SK-N-SH treated with all-trans-retinoic acid at 6 μM for 48 hours (cell line): Measurements from ENCODE around the gene STK26.

Source experiments
- ATAC-seq: fragments of 200-7000 bp; cut with Tn5 transposase; 3 replicates; pipeline ENCODE4 v1.9.1; 2020; ENCODE audit warnings: mild to moderate bottlenecking, moderate library complexity
- ARNTL ChIP-seq: fragments of 450-650 bp; formaldehyde crosslinking; IDR thresholded peaks from 2 replicates; pipeline ENCODE4 v1.5.0; 2020; ENCODE audit warnings: low read depth, mild to moderate bottlenecking, moderate library complexity, borderline replicate concordance
- BACH2 ChIP-seq: fragments of 250-450 bp; sonication (Bioruptor Pico); IDR thresholded peaks from 2 replicates; pipeline ENCODE4 v1.9.0; 2021; ENCODE audit warnings: mild to moderate bottlenecking, borderline replicate concordance
- CSDC2 ChIP-seq: fragments of 250-450 bp; sonication (Bioruptor Pico); IDR thresholded peaks from 2 replicates; pipeline ENCODE4 v1.5.0; 2020; ENCODE audit warnings: mild to moderate bottlenecking, moderate library complexity
- GLIS3 ChIP-seq: fragments of 250-450 bp; sonication (Bioruptor Pico); IDR thresholded peaks from 2 replicates; pipeline ENCODE4 v1.5.0; 2020; ENCODE audit warnings: mild to moderate bottlenecking, moderate library complexity
- ISL1 ChIP-seq: fragments of 250-450 bp; sonication (Bioruptor Pico); IDR thresholded peaks from 2 replicates; pipeline ENCODE4 v2.1.2; 2022; ENCODE audit warnings: mild to moderate bottlenecking, moderate library complexity
- OSR1 ChIP-seq: fragments of 250-450 bp; sonication (Bioruptor Pico); IDR thresholded peaks from 2 replicates; pipeline ENCODE4 v1.8.0; 2022; ENCODE audit warnings: moderate library complexity, mild to moderate bottlenecking, inconsistent platforms
- PPARA ChIP-seq: fragments of 250-450 bp; sonication (Bioruptor Pico); IDR thresholded peaks from 2 replicates; pipeline ENCODE4 v1.5.0; 2020; ENCODE audit warnings: mild to moderate bottlenecking, borderline replicate concordance
- RARB ChIP-seq: fragments of 250-450 bp; sonication (Bioruptor Pico); IDR thresholded peaks from 2 replicates; pipeline ENCODE4 v1.8.0; 2021; ENCODE audit warnings: mild to moderate bottlenecking, moderate library complexity
- TCF4 ChIP-seq: fragments of 250-450 bp; sonication (Bioruptor Pico); IDR thresholded peaks from 2 replicates; pipeline ENCODE4 v1.8.0; 2021; ENCODE audit warnings: mild to moderate bottlenecking, moderate library complexity, borderline replicate concordance
- TOX ChIP-seq: fragments of 250-450 bp; sonication (Bioruptor Pico); IDR thresholded peaks from 2 replicates; pipeline ENCODE4 v1.8.0; 2021; ENCODE audit warnings: mild to moderate bottlenecking, moderate library complexity, borderline replicate concordance
- ZC3H10 ChIP-seq: fragments of 250-450 bp; sonication (Bioruptor Pico); IDR thresholded peaks from 2 replicates; pipeline ENCODE4 v1.5.1; 2021; ENCODE audit warnings: mild to moderate bottlenecking, moderate library complexity
- ZFP30 ChIP-seq: fragments of 450-650 bp; formaldehyde crosslinking; IDR thresholded peaks from 2 replicates; pipeline ENCODE4 v1.5.0; 2022; ENCODE audit warnings: mild to moderate bottlenecking, moderate library complexity
- ZNF565 ChIP-seq: fragments of 450-650 bp; formaldehyde crosslinking; conservative IDR thresholded peaks from 2 replicates; pipeline ENCODE4 v1.5.0; 2020; ENCODE audit warnings: low read depth, mild to moderate bottlenecking, moderate library complexity
- ZNF70 ChIP-seq: fragments of 450-650 bp; formaldehyde crosslinking; IDR thresholded peaks from 2 replicates; pipeline ENCODE4 v1.5.0; 2020; ENCODE audit warnings: mild to moderate bottlenecking, moderate library complexity
- ZNF8 ChIP-seq: fragments of 450-650 bp; formaldehyde crosslinking; IDR thresholded peaks from 2 replicates; pipeline ENCODE4 v1.5.0; 2020; ENCODE audit warnings: mild to moderate bottlenecking, moderate library complexity
- TF ChIP-seq, protein P1 (sequence below): fragments of 250-450 bp; sonication (Bioruptor Pico); IDR thresholded peaks from 2 replicates; pipeline ENCODE4 v1.8.0; 2021; ENCODE audit warnings: low read depth, mild to moderate bottlenecking, moderate library complexity, borderline replicate concordance
- TF ChIP-seq, protein P2 (sequence below): fragments of 250-450 bp; sonication (Bioruptor Pico); IDR thresholded peaks from 2 replicates; pipeline ENCODE4 v1.8.0; 2020; ENCODE audit warnings: mild to moderate bottlenecking, moderate library complexity, borderline replicate concordance
- TF ChIP-seq, protein P3 (sequence below): fragments of 250-450 bp; sonication (Bioruptor Pico); IDR thresholded peaks from 2 replicates; pipeline ENCODE4 v1.5.0; 2020; ENCODE audit warnings: mild to moderate bottlenecking, moderate library complexity
- TF ChIP-seq, protein P4 (sequence below): fragments of 250-450 bp; sonication (Bioruptor Pico); IDR thresholded peaks from 2 replicates; pipeline ENCODE4 v1.5.1; 2020; ENCODE audit warnings: low read depth, mild to moderate bottlenecking, moderate library complexity
- TF ChIP-seq, protein P5 (sequence below): fragments of 250-450 bp; sonication (Bioruptor Pico); IDR thresholded peaks from 2 replicates; pipeline ENCODE4 v1.5.1; 2021; ENCODE audit warnings: mild to moderate bottlenecking, moderate library complexity

STK26 gene

DNA sequence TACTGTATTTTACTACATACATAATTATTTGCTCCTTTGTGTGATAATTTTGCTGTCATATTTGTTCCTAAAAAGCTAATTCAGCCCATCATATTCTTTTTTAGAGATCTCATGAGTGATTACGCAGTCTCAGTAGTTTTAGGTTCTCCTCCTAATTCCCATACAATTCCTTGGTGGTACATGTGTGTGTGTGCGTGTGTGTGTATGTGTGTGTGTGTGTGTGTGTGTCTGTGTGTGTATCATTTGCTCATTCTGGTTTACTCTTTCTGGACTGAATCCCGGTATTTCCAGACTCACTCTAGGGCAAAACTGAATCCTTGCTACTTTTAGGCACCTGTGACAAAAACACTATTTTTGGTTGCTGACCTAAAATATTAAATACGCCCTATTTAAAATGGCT is 34.9 kb downstream of the STK26 start (continued):
- TF ChIP-seq, protein P1, sequence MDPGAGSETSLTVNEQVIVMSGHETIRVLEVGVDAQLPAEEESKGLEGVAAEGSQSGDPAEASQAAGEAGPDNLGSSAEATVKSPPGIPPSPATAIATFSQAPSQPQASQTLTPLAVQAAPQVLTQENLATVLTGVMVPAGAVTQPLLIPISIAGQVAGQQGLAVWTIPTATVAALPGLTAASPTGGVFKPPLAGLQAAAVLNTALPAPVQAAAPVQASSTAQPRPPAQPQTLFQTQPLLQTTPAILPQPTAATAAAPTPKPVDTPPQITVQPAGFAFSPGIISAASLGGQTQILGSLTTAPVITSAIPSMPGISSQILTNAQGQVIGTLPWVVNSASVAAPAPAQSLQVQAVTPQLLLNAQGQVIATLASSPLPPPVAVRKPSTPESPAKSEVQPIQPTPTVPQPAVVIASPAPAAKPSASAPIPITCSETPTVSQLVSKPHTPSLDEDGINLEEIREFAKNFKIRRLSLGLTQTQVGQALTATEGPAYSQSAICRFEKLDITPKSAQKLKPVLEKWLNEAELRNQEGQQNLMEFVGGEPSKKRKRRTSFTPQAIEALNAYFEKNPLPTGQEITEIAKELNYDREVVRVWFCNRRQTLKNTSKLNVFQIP (CRISPR knock-in tag), result no peak
- TF ChIP-seq TCF4 (CRISPR knock-in tag), result no peak

DNA sequence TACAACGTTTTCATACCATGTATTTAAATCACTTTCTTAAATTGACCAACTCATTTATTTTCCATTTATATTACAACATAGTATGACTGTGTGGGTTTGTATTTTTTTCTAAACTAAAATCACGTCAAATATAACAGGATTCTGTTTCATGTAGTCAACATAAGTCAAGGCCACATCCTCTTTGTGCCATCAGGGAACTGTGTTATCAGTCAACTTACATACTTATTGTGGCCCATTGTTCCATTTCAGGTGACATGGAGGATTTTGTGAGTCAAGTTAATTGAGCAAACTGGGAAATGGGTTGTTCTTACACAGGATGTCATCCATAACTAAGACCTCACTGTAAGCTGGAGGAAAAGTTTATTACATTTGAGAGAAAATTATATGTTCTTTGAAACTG is 35.9 kb downstream of the STK26 start:
- TF ChIP-seq, protein P2, sequence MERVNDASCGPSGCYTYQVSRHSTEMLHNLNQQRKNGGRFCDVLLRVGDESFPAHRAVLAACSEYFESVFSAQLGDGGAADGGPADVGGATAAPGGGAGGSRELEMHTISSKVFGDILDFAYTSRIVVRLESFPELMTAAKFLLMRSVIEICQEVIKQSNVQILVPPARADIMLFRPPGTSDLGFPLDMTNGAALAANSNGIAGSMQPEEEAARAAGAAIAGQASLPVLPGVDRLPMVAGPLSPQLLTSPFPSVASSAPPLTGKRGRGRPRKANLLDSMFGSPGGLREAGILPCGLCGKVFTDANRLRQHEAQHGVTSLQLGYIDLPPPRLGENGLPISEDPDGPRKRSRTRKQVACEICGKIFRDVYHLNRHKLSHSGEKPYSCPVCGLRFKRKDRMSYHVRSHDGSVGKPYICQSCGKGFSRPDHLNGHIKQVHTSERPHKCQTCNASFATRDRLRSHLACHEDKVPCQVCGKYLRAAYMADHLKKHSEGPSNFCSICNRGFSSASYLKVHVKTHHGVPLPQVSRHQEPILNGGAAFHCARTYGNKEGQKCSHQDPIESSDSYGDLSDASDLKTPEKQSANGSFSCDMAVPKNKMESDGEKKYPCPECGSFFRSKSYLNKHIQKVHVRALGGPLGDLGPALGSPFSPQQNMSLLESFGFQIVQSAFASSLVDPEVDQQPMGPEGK, result no peak
- no peak for TF ChIP-seq TOX (CRISPR knock-in tag)
- no peak for TF ChIP-seq ZC3H10 (CRISPR knock-in tag)
- ATAC-seq, result no peak

DNA sequence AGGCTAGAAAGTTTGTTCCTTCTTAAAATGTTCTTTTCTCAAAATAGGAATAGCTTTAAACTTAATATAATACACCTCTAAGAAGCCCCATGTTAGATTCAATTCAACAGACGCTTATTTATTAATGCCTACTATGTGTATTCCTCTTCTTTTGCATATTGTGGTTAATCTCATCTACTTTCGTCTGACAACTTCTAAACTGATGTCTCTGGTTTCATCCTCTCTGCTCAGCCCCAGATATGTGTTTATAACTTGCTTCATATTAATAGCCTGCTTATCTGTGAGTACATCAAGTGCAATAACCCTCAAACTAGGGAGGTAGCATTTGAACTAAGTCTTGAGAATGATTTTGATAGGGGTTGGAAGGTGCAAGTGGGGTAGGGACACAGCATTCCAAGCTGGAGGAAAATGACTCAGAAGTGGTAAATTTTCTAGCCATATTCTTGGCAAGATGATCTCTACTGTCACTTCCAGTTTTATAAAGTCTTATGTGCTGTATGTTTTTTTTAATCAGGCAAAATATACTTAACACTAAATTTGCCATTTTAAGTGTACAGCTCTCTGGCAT is 37.0 kb downstream of the STK26 start:
- TF ChIP-seq, protein P1 (CRISPR knock-in tag), result no peak
- TF ChIP-seq ZNF8 (CRISPR knock-in tag) (no peak), GLIS3 (CRISPR knock-in tag) (no peak), ISL1 (no peak), PPARA (CRISPR knock-in tag) (no peak), CSDC2 (no peak), ZNF70 (CRISPR knock-in tag) (no peak), BACH2 (CRISPR knock-in tag) (no peak), OSR1 (CRISPR knock-in tag) (no peak), ARNTL (CRISPR knock-in tag) (no peak), ZNF565 (CRISPR knock-in tag) (no peak), ZFP30 (CRISPR knock-in tag) (no peak), TOX (CRISPR knock-in tag) (no peak), TCF4 (CRISPR knock-in tag) (no peak), RARB (CRISPR knock-in tag) (no peak), ZC3H10 (CRISPR knock-in tag) (no peak)
- TF ChIP-seq, protein P2, result no peak
- TF ChIP-seq, protein P3, sequence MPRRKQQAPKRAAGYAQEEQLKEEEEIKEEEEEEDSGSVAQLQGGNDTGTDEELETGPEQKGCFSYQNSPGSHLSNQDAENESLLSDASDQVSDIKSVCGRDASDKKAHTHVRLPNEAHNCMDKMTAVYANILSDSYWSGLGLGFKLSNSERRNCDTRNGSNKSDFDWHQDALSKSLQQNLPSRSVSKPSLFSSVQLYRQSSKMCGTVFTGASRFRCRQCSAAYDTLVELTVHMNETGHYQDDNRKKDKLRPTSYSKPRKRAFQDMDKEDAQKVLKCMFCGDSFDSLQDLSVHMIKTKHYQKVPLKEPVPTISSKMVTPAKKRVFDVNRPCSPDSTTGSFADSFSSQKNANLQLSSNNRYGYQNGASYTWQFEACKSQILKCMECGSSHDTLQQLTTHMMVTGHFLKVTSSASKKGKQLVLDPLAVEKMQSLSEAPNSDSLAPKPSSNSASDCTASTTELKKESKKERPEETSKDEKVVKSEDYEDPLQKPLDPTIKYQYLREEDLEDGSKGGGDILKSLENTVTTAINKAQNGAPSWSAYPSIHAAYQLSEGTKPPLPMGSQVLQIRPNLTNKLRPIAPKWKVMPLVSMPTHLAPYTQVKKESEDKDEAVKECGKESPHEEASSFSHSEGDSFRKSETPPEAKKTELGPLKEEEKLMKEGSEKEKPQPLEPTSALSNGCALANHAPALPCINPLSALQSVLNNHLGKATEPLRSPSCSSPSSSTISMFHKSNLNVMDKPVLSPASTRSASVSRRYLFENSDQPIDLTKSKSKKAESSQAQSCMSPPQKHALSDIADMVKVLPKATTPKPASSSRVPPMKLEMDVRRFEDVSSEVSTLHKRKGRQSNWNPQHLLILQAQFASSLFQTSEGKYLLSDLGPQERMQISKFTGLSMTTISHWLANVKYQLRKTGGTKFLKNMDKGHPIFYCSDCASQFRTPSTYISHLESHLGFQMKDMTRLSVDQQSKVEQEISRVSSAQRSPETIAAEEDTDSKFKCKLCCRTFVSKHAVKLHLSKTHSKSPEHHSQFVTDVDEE (CRISPR knock-in tag), result no peak
- TF ChIP-seq, protein P4, sequence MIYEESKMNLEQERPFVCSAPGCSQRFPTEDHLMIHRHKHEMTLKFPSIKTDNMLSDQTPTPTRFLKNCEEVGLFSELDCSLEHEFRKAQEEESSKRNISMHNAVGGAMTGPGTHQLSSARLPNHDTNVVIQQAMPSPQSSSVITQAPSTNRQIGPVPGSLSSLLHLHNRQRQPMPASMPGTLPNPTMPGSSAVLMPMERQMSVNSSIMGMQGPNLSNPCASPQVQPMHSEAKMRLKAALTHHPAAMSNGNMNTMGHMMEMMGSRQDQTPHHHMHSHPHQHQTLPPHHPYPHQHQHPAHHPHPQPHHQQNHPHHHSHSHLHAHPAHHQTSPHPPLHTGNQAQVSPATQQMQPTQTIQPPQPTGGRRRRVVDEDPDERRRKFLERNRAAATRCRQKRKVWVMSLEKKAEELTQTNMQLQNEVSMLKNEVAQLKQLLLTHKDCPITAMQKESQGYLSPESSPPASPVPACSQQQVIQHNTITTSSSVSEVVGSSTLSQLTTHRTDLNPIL (CRISPR knock-in tag), result no peak
- TF ChIP-seq, protein P5, sequence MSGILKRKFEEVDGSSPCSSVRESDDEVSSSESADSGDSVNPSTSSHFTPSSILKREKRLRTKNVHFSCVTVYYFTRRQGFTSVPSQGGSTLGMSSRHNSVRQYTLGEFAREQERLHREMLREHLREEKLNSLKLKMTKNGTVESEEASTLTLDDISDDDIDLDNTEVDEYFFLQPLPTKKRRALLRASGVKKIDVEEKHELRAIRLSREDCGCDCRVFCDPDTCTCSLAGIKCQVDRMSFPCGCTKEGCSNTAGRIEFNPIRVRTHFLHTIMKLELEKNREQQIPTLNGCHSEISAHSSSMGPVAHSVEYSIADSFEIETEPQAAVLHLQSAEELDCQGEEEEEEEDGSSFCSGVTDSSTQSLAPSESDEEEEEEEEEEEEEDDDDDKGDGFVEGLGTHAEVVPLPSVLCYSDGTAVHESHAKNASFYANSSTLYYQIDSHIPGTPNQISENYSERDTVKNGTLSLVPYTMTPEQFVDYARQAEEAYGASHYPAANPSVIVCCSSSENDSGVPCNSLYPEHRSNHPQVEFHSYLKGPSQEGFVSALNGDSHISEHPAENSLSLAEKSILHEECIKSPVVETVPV (CRISPR knock-in tag), result no peak
- peak; percentile 69 for ATAC-seq
